MV-4-11 (cell line): ENCODE data around the gene SP3.
A peak's percentile ranks its signal among the peaks of the same experiment; 100 is the strongest.

Experiments used
- DNase-seq: peaks from one replicate; lab custom pipeline; 2025; lab: John Stamatoyannopoulos, UW

SP3 gene

DNA sequence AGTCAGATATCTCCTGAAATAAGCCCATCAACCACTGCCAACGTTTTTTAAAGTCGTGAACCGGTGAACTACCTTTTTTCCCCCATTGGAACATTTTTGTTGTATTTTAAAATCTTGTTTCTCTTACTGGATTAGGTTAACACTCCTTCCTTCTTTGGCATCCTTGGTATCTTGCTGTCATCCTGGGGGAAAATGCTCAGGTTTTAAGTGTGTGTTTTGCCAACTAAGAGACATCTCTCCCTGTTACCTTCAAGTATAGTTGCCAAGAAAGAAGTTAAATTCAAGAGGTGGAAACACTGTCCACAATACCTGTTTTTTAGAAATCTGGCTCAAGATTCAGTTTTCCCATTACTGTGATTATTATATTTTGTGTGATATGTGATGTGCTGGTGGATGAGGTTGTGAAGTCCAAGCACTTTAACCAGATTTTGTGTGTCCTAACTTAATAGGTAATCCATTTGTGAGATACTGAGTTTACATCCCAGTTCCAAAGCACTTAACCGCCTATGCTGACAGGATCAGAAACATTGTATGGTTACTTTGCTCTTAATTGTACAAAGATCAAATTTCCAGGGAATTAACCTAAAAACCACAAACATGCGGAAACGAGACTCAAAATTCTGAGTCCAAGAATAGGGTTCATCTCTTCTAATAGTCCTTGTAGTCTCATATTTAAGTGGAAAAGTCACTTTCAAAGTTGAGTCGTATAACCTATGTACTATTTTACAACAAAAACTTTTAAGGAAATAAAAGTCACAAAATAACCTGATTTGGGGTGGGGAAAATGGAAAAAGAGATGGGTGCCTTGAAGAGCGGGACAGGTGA is 1.3 kb upstream of the SP3 start:
- no peak for DNase-seq

DNA sequence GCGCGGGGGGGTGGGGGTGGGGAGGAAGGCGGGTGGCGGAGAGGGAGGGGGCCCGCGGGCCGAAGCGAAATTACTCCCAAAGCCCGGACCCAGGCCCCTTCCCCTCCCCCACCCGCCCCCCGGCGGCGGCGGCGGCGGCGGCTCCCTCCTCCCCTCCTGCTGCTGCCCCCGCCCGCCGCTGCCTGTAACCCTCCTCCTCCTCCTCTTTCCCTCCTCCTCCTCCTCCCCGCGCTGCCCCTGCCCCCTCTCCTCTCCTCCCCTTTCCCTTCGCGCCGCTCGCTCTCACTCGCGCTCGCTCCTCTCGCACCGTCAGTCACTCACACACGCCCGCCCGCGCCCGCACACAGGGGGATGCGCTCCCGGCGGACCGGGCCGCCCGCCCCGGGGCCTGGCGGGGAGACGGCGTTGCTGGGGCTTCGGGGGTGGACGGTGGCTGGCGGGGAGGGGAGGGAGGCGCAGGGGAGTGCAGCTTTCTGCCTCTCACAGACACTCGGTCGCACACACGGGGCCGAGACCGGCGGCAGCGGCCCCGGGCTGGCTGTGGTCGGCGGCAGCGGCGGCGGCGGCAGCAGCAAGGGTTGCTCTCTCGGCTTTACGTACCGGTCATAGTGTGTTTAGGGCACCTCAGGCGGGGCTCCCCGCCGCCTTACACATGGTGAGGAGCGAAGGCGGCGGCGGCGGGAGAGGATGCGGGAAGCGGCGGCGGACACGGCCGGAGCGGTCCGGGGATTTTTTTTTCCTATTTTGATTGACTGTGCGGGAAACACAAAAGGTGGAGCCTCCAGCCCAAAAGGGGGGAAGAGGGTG is 405 bp downstream of the SP3 start:
- peak; percentile 62 for DNase-seq

- peak; percentile 76 for DNase-seq
Observed at GRCh38 chr2:173963817-173964564, 1.2 kb downstream of the SP3 start.

- DNase-seq, result peak; percentile 73
Observed at GRCh38 chr2:173963323-173963816, 1.8 kb downstream of the SP3 start.

GRCh38 chr2:173962583-173963110 is 2.5 kb downstream of the SP3 start:
- DNase-seq, result no peak

DNA sequence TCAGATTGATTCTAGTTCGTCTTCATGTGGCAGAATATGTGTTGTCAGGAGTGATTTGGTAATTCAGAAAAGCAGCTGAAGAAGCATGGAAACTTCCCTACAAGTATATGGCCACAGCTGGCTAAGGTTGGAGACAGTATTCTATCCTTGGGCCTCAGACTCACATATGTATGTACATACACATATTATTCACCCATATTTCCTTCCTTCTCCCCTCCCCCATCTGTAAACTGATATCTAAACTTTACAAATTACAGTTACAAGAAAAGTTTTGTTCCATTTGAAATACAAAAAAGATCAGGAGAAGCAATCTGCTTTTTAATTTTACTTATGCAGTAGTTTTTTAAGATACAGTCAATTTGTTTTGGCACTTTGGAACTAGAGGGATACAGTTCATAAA is 3.1 kb downstream of the SP3 start:
- DNase-seq, result peak; percentile 10

DNA sequence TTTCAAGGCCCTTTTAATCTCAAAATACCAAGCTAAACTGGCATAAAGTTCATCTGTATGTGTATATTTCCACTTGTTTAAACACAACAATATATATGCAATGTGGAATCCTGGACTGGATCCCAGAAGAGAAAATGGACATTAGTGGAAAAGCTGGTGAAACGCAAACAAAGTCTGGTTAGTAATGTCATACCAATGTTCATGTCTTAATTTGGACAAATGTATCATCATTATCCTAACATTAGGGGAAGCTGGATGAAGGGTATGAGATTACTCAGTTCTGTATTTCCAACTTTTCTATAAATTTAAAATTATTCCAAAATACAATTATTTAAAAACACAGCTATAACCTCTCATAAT is 3.8 kb downstream of the SP3 start:
- DNase-seq, result no peak

GRCh38 chr2:173959909-173960308 is 5.3 kb downstream of the SP3 start:
- no peak for DNase-seq

GRCh38 chr2:173959358-173959884 is 5.8 kb downstream of the SP3 start:
- DNase-seq, result peak; percentile 19

DNA sequence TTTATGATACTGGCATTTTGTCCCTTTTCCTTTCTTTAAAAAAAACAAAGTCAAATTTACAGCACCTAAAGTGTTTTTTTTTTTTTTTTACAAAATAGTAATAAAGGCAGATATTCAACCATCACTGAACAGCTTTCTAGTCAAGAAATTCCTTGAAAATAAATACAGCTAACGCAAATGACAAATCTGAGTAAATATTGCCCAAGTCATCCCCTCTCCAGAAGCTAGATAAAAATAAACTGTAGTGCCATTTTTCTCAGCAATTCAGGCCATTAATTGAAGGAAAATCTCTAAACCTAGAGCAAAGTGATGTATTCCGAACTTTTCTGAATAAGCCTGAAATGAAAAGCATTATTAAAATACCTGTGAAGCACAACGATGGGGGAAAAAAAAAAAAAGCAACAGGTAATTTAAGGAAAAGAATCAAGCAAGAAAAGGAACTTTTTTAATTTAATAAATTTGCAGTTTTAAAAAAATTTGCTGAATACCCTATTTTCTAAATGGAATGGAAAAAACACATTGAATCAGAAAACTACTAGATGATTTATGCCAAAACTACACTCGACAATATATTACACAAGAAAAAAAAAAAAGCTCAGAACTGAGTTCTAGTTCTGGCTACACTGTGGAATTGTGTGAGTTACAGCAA is 6.9 kb downstream of the SP3 start:
- no peak for DNase-seq

GRCh38 chr2:173957517-173957916 is 7.7 kb downstream of the SP3 start:
- no peak for DNase-seq

- DNase-seq, result no peak
Observed at GRCh38 chr2:173956454-173956853, 8.7 kb downstream of the SP3 start.

DNA sequence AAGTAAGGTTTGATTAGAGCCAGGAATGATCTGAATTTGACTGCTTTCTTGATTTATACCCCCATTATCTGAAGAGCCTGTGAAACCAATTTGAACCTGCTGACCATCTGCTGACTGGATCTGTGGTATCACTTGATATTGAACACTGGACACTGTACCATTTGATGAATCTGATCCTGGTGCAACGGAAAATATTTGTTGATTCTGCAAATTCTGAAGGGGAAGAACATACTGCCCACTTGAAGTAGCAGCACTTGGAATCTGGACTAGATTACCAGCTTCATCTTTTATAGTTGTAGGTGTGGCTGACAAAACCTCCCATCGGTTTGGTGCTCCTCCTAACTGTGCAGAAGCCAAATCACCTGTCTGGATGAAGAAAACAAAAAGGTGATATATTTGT is 9.3 kb downstream of the SP3 start:
- DNase-seq, result no peak

- DNase-seq, result peak; percentile 20
Observed at GRCh38 chr2:173955004-173955403, 10.2 kb downstream of the SP3 start.

GRCh38 chr2:173953047-173953424 is 12.1 kb downstream of the SP3 start:
- DNase-seq, result no peak

DNA sequence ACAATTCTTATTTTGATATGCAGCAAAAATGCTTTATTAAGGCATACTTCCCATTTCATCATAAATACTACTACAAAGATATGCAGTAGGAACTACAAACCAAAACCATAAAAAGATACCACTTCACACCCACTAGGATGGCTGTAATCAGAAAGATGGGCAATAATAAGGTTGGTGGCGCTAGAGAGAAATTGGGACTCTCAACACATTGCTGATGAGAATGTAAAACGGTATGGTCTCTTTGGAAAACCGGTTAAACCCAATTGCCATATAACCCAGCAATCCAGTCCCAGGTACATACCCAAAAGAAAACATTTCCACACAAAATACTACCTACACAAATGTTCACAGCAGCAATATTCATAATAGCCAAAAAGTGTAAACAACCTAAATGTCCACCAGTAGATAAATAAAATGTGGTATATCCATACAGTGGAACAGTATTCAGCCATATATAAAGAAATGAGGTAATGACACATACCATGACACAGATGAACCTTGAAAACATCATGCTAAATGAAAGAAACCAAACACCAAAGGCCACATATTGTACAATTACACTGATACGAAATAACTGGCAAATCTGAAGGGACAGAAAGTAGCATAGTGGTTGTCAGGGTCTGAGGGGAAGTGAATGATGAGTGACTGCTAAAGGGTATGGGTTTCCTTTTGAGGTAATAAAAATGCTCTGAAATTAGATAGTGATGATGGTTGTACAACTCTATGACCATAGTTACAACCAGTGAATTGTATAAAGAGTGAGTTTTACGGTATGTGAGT is 12.7 kb downstream of the SP3 start:
- DNase-seq, result peak; percentile 12

GRCh38 chr2:173948842-173949241 is 16.3 kb downstream of the SP3 start:
- DNase-seq, result no peak

GRCh38 chr2:173948198-173948597 is 17.0 kb downstream of the SP3 start:
- DNase-seq, result no peak

GRCh38 chr2:173947131-173947530 is 18.0 kb downstream of the SP3 start:
- DNase-seq, result no peak

DNA sequence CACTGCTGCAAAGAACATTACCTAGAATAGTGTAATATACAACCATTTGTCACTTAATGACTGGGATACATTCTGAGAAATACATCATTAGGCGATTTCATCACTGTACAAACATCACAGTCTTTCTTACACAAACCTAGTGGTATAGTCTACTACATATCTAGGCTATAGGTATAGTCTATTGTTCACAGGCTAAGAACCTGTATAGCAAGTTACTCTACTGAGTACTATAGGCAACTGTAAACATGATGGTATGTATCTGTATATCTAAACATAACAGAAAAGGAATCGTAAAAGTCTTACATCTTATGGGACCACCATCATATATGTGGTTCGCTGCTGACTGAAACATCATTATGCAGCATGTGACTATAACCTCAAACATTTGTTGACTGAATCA is 21.4 kb downstream of the SP3 start:
- DNase-seq, result no peak
